NCI-H82 (cell line): ENCODE results near the gene LTV1.
"Not testable (repeated sequence)": the region's sequence is repeated elsewhere in the genome, so short reads cannot be mapped to it uniquely, and the experiment has no call there.

Source experiments
- DNase-seq: peaks from one replicate; lab custom pipeline; 2025; lab: John Stamatoyannopoulos, UW

The LTV1 gene

GRCh38 chr6:143842461-143842901 is 657 bp upstream of the LTV1 start:
- DNase-seq = no peak

GRCh38 chr6:143843677-143843999 is 500 bp downstream of the LTV1 start:
- peak; percentile 45 for DNase-seq

GRCh38 chr6:143844006-143844405 is 868 bp downstream of the LTV1 start:
- DNase-seq = no peak

GRCh38 chr6:143845033-143845432 is 1.9 kb downstream of the LTV1 start:
- no peak for DNase-seq

GRCh38 chr6:143851706-143852105 is 8.6 kb downstream of the LTV1 start:
- DNase-seq = not testable (repeated sequence)

- not testable (repeated sequence) for DNase-seq
These were observed 11.9 kb downstream of the LTV1 start for GRCh38 chr6:143855057-143855456.

- DNase-seq = not testable (repeated sequence)
These were observed 13.6 kb downstream of the LTV1 start for GRCh38 chr6:143856762-143857161.

GRCh38 chr6:143857651-143858050 is 14.5 kb downstream of the LTV1 start:
- no peak for DNase-seq

- DNase-seq = no peak
These were observed 16.9 kb downstream of the LTV1 start for GRCh38 chr6:143859891-143860660.

- DNase-seq = no peak
These were observed 20.6 kb downstream of the LTV1 start for GRCh38 chr6:143863771-143864170.

GRCh38 chr6:143864234-143864633 is 21.1 kb downstream of the LTV1 start, which contains the start of gene ZC2HC1B:
Gene ZC2HC1B, plus strand, starts transcription at chr6:143864474. Its CDS starts 66 bp downstream, at chr6:143864540.
- DNase-seq = no peak

- no peak for DNase-seq
These were observed 24.1 kb downstream of the LTV1 start for GRCh38 chr6:143867236-143867635.

GRCh38 chr6:143868808-143869207 is 25.7 kb downstream of the LTV1 start:
- not testable (repeated sequence) for DNase-seq

- peak; percentile 90 for DNase-seq
These were observed 28.1 kb downstream of the LTV1 start for GRCh38 chr6:143871202-143871730.

GRCh38 chr6:143872201-143872600 is 29.1 kb downstream of the LTV1 start:
- DNase-seq = no peak

- not testable (repeated sequence) for DNase-seq
These were observed 30.5 kb downstream of the LTV1 start for GRCh38 chr6:143873600-143873999.

- DNase-seq = not testable (repeated sequence)
These were observed 31.4 kb downstream of the LTV1 start for GRCh38 chr6:143874503-143874902.

- no peak for DNase-seq
These were observed 34.6 kb downstream of the LTV1 start for GRCh38 chr6:143877584-143878271.

GRCh38 chr6:143878272-143878760 is 35.2 kb downstream of the LTV1 start:
- no peak for DNase-seq

- no peak for DNase-seq
These were observed 37.3 kb downstream of the LTV1 start for GRCh38 chr6:143880412-143880811.

- no peak for DNase-seq
These were observed 39.3 kb downstream of the LTV1 start for GRCh38 chr6:143882401-143882930.

GRCh38 chr6:143884216-143884900 is 41.2 kb downstream of the LTV1 start:
- DNase-seq = no peak
